HUES48 (cell line): ENCODE results near the gene CNTN5.

Experiments used
- H3K27ac ChIP-seq: one replicate; pipeline ENCODE4 v1.7.0; 2013; ENCODE audit warnings: low read depth, low read length, inconsistent platforms
- H3K27me3 ChIP-seq: 2 replicates; pipeline ENCODE4 v1.6.1; 2013; ENCODE audit warnings: mild to moderate bottlenecking, low read length; ENCODE audit not compliant: control insufficient read depth, insufficient read depth
- H3K36me3 ChIP-seq: 2 replicates; pipeline ENCODE4 v1.6.1; 2013; ENCODE audit warnings: low read length; ENCODE audit not compliant: control insufficient read depth, insufficient read depth
- H3K4me1 ChIP-seq: 2 replicates; pipeline ENCODE4 v1.6.1; 2013; ENCODE audit warnings: mild to moderate bottlenecking, low read length; ENCODE audit not compliant: control insufficient read depth, insufficient read depth
- H3K4me3 ChIP-seq: 2 replicates; pipeline ENCODE4 v1.5.1; 2013; ENCODE audit warnings: mild to moderate bottlenecking, low read depth, low read length
- H3K9ac ChIP-seq: 2 replicates; pipeline ENCODE4 v1.6.1; 2013; ENCODE audit warnings: mild to moderate bottlenecking, low read depth, low read length, moderate library complexity
- H3K9me3 ChIP-seq: 2 replicates; pipeline ENCODE4 v1.6.1; 2013; ENCODE audit warnings: low read length; ENCODE audit not compliant: control insufficient read depth, insufficient read depth

CNTN5 gene

GRCh38 chr11:100185588-100185987, 1164.8 kb downstream of the CNTN5 start:
- no peaks in the 10 kb centered on the region for H3K9me3 ChIP-seq
- H3K27me3 ChIP-seq = no peaks in the 10 kb centered on the region
- no peaks in the 10 kb centered on the region for H3K36me3 ChIP-seq
- H3K9ac ChIP-seq = no peak overlapping the region
- H3K27ac ChIP-seq = no peak overlapping the region
- no peak overlapping the region for H3K4me3 ChIP-seq
- peaks cover 28% of the 10 kb centered on the region for H3K4me1 ChIP-seq

- Histone ChIP-seq H3K4me3 (no peak overlapping the region), H3K27me3 (no peaks in the 10 kb centered on the region), H3K27ac (no peak overlapping the region), H3K4me1 (peaks cover 30% of the 10 kb centered on the region), H3K36me3 (no peaks in the 10 kb centered on the region), H3K9me3 (no peaks in the 10 kb centered on the region), H3K9ac (no peak overlapping the region)
Measured at GRCh38 chr11:100188137-100188783, 1167.5 kb downstream of the CNTN5 start.

- Histone ChIP-seq H3K4me1 (peaks cover 30% of the 10 kb centered on the region), H3K4me3 (no peak overlapping the region), H3K9ac (no peak overlapping the region), H3K27me3 (no peaks in the 10 kb centered on the region), H3K36me3 (no peaks in the 10 kb centered on the region), H3K27ac (no peak overlapping the region), H3K9me3 (no peaks in the 10 kb centered on the region)
Measured at GRCh38 chr11:100190395-100190794, 1169.6 kb downstream of the CNTN5 start.

DNA sequence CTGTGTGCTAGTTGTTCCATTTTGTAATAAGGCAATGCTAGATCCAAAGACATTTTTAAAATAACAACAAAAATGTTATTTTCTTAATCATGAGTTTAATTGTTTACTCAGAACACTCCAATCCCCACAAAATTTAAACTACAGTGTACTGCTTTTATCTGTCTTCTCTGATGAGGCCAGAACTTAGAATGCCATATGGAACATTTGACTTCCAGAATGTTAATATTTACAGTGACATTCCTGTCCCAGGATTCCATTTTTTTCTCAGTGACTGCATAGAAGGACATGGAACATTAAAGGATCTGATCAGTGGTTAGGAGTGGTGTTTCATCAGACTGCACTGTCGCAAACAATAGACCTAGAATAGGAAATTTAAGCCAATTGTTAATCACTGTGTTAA, 1171.4 kb downstream of the CNTN5 start:
- Histone ChIP-seq H3K9ac (no peak overlapping the region), H3K27me3 (no peaks in the 10 kb centered on the region), H3K9me3 (no peaks in the 10 kb centered on the region), H3K36me3 (no peaks in the 10 kb centered on the region), H3K4me1 (peaks cover 30% of the 10 kb centered on the region), H3K4me3 (no peak overlapping the region), H3K27ac (no peak overlapping the region)

DNA sequence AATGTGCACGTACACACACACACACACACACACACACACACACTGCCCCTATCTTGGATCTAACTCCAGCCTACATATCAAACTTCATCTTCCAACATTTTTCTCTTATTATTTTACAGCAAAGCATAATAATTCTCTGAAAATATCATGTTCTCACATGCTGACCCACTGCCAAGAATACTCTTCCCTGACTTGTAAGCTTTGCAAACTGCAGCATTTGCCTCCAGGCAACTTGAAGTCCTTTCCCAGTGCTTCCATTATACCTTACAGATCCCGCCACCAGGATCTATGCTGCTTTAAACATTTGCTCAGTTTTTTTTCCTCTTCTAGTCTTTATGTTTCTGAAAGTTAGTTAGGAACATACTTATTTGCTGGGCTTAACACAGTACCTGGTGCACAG, 1183.0 kb downstream of the CNTN5 start:
- no peaks in the 10 kb centered on the region for H3K36me3 ChIP-seq
- H3K27me3 ChIP-seq = no peaks in the 10 kb centered on the region
- H3K27ac ChIP-seq = no peak overlapping the region
- H3K4me3 ChIP-seq = no peak overlapping the region
- no peaks in the 10 kb centered on the region for H3K4me1 ChIP-seq
- no peaks in the 10 kb centered on the region for H3K9me3 ChIP-seq
- no peak overlapping the region for H3K9ac ChIP-seq

GRCh38 chr11:100205926-100206325, 1185.2 kb downstream of the CNTN5 start:
- Histone ChIP-seq H3K9me3 (no peaks in the 10 kb centered on the region), H3K4me1 (no peaks in the 10 kb centered on the region), H3K27ac (no peak overlapping the region), H3K4me3 (no peak overlapping the region), H3K36me3 (no peaks in the 10 kb centered on the region), H3K9ac (no peak overlapping the region), H3K27me3 (no peaks in the 10 kb centered on the region)

- Histone ChIP-seq H3K9me3 (no peaks in the 10 kb centered on the region), H3K36me3 (no peaks in the 10 kb centered on the region), H3K4me3 (no peak overlapping the region), H3K27ac (no peak overlapping the region), H3K27me3 (no peaks in the 10 kb centered on the region), H3K4me1 (no peaks in the 10 kb centered on the region), H3K9ac (no peak overlapping the region)
Measured at GRCh38 chr11:100208207-100208606, 1187.5 kb downstream of the CNTN5 start.

DNA sequence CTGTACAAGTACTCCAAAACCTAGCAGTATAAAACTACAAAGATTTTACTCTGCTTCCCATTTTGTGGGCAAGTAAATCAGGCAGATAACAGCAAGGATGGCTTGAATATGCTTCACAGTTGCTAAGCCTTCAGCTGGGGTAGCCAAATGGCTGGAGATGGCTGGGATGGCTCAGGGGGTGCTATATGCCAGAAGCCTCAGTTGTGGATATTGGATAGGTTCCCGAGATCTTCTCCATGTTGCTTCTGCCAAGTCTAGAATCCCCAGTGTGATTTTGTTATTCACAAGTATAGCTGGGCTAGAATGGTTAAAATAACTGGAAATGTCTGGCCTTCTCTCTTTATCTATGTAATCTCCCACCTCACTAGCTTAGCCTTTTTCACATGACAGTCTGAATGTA, 1194.0 kb downstream of the CNTN5 start:
- H3K27ac ChIP-seq = no peak overlapping the region
- no peak overlapping the region for H3K4me3 ChIP-seq
- no peaks in the 10 kb centered on the region for H3K27me3 ChIP-seq
- H3K9me3 ChIP-seq = no peaks in the 10 kb centered on the region
- H3K36me3 ChIP-seq = no peaks in the 10 kb centered on the region
- no peaks in the 10 kb centered on the region for H3K4me1 ChIP-seq
- H3K9ac ChIP-seq = no peak overlapping the region

- H3K27ac ChIP-seq = no peak overlapping the region
- H3K36me3 ChIP-seq = no peaks in the 10 kb centered on the region
- H3K9ac ChIP-seq = no peak overlapping the region
- H3K27me3 ChIP-seq = no peaks in the 10 kb centered on the region
- H3K4me1 ChIP-seq = peaks cover 13% of the 10 kb centered on the region
- no peaks in the 10 kb centered on the region for H3K9me3 ChIP-seq
- H3K4me3 ChIP-seq = no peak overlapping the region
Measured at GRCh38 chr11:100220801-100221200, 1200.1 kb downstream of the CNTN5 start.

GRCh38 chr11:100221791-100222190, 1201.0 kb downstream of the CNTN5 start:
- Histone ChIP-seq H3K27ac (no peak overlapping the region), H3K27me3 (no peaks in the 10 kb centered on the region), H3K9me3 (no peaks in the 10 kb centered on the region), H3K4me3 (no peak overlapping the region), H3K9ac (no peak overlapping the region), H3K4me1 (peaks cover 13% of the 10 kb centered on the region), H3K36me3 (no peaks in the 10 kb centered on the region)

DNA sequence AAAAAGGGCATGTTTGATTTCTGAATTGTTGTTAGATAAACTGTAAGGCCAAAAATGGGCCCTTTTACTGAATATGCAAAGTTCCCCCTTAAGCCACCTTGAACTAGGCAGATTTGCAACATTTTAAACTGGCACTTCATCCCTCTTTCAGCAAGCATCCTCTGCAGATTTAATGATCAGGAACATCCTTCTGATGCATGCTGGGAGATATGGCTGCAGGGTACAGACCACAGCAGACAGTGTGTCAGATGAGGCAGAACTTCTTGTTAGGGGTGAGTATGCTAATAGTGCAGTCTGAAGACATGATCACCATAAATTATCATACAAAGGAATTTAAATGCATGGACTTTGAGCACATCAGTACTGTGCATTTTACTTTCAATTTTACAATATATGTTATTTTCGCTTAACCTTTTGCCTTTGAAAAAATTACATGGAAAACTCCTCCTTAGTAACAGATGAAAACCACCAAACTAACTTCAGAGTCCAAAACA, 1203.8 kb downstream of the CNTN5 start:
- Histone ChIP-seq H3K4me1 (peaks cover 13% of the 10 kb centered on the region), H3K9ac (no peak overlapping the region), H3K36me3 (no peaks in the 10 kb centered on the region), H3K4me3 (no peak overlapping the region), H3K27me3 (no peaks in the 10 kb centered on the region), H3K27ac (no peak overlapping the region), H3K9me3 (no peaks in the 10 kb centered on the region)
